GM18861 (cell line): ENCODE data around the gene NINJ1.
"Not testable (repeated sequence)": the region's sequence is repeated elsewhere in the genome, so short reads cannot be mapped to it uniquely, and the experiment has no call there.

ENCODE experiments used
- ATAC-seq: cut with Tn5 transposase; IDR thresholded peaks from one replicate; pipeline ENCODE4 v1.9.1; 2021; ENCODE audit not compliant: unreplicated experiment

The NINJ1 gene

DNA sequence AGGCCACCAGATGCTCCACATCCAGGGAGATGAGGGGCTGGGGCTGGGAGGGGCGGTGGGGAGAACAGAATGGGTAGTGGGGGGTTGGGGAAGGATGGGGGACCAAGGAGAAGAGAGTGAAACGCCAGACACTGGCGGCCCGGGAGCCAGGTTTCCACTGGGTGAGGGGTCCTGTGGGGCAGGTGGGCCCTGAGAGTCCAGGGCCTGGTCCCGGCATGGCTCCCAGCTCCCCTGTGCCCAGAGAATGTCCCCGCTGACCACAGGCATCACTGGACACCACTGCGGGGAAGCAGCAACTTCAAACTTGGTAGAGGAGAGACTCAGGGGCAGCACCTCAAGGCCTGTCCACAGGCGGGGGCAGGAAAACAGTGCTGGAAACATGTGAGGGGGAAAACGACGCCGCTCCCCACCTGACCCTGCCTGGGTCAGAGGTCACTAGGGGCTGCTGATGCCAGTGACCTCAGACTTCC is 13.2 kb downstream of the NINJ1 start:
- no peak for ATAC-seq

DNA sequence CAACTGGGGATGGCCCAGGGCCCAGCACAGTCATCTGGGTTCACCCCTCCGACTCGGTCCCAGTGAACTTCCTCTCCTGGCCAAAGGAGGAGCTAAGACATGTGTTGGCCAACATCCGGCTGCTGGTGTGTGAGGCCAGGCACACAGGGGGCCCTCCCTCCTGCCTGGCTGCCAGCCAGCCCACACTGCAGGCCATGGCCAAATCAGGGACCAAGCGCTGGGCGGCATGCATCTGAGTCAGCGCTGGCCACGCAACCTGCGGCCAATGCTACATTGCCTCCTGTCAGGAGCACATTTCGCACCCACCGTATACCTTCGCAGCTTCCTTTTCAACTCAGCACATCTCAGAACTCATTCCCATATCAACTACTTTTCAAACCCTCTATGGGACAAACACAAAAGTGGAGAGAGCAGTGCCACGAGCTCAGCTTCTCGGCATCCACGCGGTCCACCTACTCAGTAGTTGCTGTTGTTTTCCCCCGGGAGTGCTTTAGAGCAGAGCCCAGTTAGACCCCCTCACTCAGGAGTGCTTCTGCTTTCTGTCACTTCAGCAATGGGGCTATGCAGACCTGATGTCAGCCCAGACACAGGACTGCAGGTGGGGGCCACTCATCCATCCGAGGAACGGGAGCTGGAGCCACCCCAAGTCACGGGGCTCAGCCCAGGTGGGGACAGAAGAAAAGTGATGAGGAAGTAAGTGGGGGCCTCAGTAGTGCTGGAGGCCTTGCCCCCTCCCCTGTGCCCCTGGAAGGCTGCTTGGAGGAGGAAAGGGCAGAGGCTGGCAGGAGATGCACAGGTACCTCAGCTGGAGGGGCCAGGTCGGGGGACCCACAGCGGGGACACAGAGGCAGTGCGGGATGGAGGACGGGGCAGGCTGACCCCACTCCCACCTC is 13.9 kb downstream of the NINJ1 start:
- ATAC-seq: peak; percentile 89

DNA sequence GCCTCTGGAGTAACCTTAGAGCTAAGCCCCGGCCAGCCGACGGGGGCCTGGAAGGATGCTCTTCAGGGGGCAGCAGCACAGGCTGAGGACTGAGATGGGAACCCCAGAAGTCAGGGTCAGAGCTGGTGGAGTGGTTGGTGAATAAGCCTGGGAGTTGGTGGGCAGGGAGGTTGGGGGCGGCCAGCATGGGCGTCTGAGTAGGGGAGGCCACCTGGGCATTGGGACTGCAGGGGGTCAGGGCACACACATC is 14.4 kb downstream of the NINJ1 start:
- ATAC-seq: no peak

- no peak for ATAC-seq
These were observed 15.0 kb downstream of the NINJ1 start for GRCh38 chr9:93118863-93119702.

DNA sequence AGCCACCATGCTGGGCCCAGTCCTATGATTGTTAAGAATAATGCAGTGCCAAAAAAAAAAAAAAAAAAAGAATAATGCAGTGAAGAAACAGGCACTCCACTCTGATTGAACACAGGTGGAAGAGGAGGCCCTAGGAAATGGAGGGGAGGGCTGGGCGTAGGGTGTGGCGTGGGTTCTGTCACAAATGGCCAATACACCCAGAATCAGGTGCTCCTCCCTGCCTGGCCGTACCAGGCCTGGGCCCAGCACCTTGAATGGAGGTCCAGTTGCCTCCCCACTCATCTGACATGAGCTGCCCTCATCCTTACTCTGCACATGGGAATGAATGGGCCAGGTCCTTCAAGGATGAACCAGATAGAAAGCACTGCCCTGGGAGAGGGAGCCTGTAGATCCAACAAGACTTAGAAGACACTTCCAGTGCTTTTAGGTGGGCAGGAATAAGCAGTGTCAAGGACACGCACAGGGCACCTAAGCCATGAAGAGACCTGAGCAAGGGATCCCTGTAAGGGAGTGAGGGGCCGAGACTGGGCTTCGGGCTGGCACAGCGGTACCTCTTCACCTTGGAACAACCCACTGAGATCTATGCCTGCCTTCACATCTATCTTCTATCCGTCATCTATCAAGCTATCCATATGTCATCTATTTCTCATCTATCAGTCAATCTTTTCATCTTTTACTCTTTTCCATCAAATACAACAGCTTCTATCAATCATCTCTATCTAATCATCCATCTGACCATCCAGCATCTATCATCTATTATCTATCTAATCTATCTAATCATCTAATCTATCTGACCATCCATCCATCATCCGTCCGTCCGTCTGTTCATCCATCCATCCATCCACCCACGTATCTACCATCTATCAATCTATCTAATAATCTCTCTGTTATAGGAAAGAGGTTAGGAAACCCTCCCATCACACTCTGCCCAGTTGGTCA is 15.9 kb downstream of the NINJ1 start:
- no peak for ATAC-seq

- not testable (repeated sequence) for ATAC-seq
These were observed 16.5 kb downstream of the NINJ1 start for GRCh38 chr9:93117521-93117920.

DNA sequence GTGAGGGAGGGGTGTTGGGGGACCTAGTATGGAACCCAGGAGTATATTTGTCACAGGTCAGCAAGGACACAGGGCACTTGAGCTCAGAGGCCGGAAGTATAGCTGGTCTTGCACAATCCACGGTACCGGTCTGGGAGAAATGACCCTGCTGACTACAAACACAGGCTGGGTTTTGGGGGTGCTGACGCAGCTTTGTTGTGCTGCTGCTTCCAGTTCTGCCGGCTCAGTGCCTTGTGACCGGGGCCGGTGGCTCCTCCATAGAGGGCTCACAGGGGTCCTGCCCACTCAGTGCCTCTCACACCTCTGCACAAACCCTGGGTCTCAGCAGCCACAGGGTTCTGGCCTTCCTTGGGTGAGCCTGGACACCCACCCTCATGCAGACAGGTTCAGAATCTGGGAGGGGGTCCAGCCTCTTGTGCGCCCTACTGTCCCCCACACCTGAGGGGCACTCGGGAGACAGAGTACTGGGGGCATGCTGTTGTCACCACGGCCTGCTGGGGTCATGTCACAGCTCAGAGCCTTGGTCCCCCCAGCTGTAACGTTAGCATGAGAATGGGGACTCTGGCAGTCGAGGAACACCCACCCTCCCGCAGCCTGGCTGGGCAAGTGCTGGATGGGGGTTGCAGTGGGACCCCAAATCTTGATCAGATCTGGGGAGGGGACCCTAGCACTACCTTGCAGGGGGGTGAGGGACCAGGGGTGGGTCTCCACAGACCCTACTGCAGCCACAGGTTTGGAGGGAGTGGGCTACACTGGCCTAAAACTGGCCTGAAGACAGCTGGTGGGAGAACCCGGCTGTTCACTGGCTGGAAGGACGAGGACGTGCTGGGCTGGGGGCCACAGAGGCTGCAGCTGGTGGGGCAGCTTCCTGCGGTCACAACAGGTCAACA is 17.7 kb downstream of the NINJ1 start:
- ATAC-seq: no peak

DNA sequence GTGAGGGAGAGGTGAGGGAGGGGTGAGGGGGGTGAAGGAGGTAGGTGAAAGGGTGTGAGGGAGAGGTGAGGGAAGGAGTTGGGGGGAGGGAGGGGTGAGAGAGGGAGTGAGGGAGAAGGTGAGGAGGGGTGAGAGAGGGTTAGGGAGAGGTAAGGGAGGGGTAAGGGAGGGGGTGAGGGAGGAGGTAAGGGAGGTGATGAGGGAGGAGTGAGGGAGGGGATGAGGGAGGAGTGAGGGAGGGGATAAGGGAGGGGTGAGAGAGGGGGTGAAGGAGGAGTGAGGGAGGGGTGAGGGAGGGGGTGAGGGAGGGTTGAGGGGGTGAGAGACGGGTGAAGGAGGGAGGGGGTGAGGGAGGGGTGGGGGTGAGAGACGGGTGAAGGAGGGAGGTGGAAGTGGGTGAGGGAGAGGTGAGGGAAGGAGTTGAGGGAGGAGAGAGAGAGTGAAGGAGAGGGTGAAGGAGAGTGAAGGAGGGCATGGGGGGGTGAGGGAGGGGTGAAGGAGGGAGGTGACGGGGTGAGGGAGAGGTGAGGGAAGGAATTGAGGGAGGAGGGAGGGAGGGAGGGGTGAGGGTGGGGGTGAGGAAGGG is 18.5 kb downstream of the NINJ1 start:
- ATAC-seq: no peak

- no peak for ATAC-seq
These were observed 19.1 kb downstream of the NINJ1 start for GRCh38 chr9:93114984-93115335.

DNA sequence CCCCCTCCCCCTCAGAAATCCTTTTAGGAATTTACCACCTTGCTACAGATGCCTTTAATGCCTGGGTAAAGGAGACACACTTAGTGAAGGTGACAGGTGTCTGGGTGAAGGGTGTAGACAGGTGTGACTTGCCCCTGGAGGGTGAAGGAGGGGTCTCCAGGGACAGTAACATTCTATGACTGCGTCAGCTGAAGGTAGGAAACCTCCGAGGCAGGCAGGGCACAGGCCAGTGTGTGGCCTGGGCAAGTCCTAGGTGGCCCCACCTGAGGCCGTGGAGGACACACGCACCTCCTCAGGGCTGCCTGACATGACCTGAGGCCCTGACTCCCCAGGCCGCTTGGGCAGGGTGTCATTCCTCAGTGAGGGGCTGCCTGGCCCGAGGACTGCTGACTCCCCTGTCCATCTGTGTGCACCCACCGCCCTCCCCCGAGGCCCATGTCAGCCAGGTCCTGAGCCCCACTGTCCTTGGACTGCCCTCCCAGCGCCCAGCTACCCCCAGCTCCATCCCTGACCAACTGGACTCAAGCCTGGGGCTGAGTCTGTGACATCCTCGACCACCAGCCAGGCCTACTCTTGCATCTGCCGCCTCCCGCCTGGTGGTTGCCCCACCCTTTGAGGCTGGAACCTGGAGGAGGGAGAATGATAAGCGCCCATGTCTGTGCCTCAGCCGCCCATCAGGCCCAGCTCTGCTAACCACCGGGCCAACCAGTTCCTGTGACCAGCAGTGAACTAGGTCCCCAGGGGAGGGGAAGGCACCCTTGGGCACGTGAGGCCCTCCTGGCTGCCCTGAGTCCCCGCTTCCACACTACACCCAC is 19.7 kb downstream of the NINJ1 start:
- no peak for ATAC-seq

- ATAC-seq: no peak
These were observed 21.1 kb downstream of the NINJ1 start for GRCh38 chr9:93112864-93113389.

GRCh38 chr9:93112116-93112863 is 21.8 kb downstream of the NINJ1 start:
- no peak for ATAC-seq

DNA sequence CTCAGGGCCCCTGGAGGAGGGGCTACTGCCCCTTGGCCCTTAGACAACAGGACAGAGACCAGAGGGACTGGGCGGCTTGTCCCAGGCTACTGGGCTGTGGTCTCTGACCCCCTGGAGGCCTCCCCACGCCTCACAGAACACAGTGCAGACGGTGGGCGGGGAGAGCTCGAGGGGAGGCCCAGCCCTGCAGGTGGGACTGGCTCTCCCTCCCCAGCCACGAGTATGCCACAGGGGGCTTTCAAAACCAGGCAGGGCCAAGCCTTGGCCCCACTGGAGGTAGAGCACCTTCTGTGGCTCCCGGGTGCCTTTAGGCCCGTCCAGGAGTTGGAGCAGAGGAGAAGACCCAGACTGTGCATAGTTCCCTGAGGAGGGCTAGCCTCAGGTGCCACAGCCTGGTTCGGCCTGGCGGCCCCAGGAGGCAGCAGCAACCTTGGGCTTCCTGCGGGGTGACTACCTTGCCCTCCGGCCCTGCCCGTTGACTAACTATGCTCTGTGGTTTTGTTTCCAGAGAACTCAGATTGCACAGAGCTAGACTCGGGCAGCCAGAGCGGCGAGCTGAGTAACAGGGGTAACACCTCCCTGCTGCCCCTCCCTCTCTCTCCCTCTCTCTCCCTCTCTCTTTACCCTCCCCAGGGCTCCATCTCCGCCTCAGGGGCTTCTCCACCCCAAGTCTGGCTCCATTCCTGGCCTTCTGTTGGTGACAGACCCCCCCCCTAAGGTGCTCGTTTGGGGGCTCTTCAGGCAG is 22.5 kb downstream of the NINJ1 start:
- no peak for ATAC-seq

DNA sequence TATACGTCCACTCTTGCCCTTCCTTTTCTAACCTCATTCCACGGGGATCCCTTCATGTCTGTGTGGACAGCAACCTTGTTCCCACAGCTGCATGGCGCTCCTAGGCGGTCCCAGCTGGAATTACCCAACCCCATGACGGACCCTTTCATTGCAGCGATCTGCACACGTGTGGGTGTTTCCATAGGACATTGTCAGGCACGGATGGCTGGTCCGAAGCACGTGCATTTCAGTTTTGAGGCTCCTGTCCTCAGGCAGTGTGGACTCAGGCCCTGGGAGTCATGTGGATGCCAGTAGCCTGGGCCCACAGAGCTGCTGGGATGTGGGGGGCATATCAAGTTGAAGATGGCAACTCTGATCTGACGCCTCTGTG is 23.1 kb downstream of the NINJ1 start:
- no peak for ATAC-seq

- no peak for ATAC-seq
These were observed 23.7 kb downstream of the NINJ1 start for GRCh38 chr9:93110311-93110855.

DNA sequence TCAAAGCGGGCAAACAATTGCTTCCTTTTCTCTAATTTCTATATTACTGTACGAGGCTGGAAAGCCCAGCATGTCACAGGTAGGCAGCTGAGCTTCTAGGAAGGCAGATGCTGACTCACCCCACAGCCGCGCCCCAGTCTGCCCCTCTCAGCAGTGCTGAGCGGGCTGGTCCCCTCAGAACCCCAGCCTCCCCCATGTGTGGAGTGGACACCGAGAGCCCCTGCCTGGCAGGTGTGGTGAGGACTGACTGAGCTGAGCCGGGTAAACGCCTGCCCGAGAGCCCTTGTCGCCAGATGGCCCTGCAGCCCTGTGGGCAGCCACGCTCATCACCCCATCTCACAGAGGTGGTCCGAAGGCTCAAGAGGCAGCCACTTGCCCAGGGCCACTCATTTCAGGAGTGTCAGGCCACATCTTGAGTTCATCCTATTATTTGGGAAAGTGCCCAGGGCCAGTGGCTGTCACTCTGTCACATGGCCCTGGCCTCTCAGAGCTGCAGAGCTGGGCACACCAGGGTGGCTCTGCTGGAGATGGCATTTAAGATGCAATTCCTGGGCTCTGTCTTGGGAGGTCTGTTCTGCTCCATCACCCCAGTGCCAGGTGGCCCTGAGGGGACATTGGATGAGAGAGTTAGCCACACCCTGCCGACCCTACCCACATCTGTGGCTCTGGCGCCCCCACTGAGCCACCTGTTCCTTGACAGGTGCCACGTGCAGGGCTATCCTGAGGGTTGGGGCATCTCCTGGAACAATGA is 25.6 kb downstream of the NINJ1 start:
- no peak for ATAC-seq

DNA sequence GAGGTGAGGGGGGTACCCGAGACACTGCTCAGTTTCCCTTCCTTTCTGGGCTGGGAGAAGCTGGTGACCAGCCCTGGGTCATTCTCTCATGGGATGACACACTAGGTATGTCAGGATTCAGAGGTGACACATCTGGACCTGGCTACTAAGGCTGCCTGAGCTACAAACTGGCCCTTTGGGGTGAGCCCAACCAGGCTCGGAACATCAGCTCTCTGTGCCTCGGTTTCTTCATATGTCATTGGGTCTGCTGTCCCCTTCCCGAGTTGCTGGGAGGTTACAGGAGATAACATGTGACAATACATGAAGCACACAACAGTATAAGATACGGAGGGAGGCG is 26.3 kb downstream of the NINJ1 start:
- ATAC-seq: no peak
